Tibial artery (tissue), 4 donors: ENCODE data around the gene ME1.
"Not testable (repeated sequence)": the region's sequence is repeated elsewhere in the genome, so short reads cannot be mapped to it uniquely, and the experiment has no call there.

Experiments used
- DNase-seq, 2 donors: peaks; one replicate each; pipeline ENCODE4 v3.0.0-alpha.2; 2019
- H3K27ac ChIP-seq, 2 donors: fragments of 200-600 bp; sonication (generic) in 1 of 2; 1 replicate in 1 of 2; 2 replicates in 1 of 2; pipeline ENCODE4 v1.5.1; 2018 to 2019; ENCODE audit warnings: mild to moderate bottlenecking in 1 of 2
- H3K27me3 ChIP-seq, 2 donors: fragments of 200-600 bp; sonication (generic) in 1 of 2; one replicate each; pipeline versions ENCODE4 v1.5.1 to v1.6.0; 2016 to 2019
- H3K36me3 ChIP-seq, 3 donors: fragments of 200-600 bp; sonication (generic) in 2 of 3; one replicate each; pipeline ENCODE4 v1.5.1; 2016 to 2019; ENCODE audit warnings: mild to moderate bottlenecking in 2 of 3
- H3K4me1 ChIP-seq, 4 donors: fragments of 200-600 bp; sonication (generic) in 2 of 4; 1 replicate in 3 of 4; 2 replicates in 1 of 4; pipeline ENCODE4 v1.5.1; 2016 to 2019
- H3K4me3 ChIP-seq, 2 donors: fragments of 200-600 bp; sonication (generic) in 1 of 2; 1 replicate in 1 of 2; 2 replicates in 1 of 2; pipeline ENCODE4 v1.5.1; 2018 to 2019; ENCODE audit warnings: mild to moderate bottlenecking in 2 of 2
- H3K9me3 ChIP-seq, 3 donors: fragments of 200-600 bp; sonication (generic) in 1 of 3; one replicate each; pipeline ENCODE4 v1.5.1; 2016 to 2019
- intact Hi-C: fragments of 100-400 bp; cut with DNase I; formaldehyde crosslinking; loops from one replicate; pipeline ENCODE4 v1.15.0; 2023; ENCODE audit warnings: low total_unique reads
- TF ChIP-seq, protein P1 (sequence below), 2 experiments: fragments of 200-600 bp in 1 of 2; fragments of 450-650 bp in 1 of 2; IDR thresholded peaks; one replicate each; pipeline ENCODE4 v1.5.1; 2017 to 2019; ENCODE audit warnings: antibody characterized with exemption in 2 of 2, mild to moderate bottlenecking in 1 of 2, moderate library complexity in 1 of 2

Gene ME1

DNA sequence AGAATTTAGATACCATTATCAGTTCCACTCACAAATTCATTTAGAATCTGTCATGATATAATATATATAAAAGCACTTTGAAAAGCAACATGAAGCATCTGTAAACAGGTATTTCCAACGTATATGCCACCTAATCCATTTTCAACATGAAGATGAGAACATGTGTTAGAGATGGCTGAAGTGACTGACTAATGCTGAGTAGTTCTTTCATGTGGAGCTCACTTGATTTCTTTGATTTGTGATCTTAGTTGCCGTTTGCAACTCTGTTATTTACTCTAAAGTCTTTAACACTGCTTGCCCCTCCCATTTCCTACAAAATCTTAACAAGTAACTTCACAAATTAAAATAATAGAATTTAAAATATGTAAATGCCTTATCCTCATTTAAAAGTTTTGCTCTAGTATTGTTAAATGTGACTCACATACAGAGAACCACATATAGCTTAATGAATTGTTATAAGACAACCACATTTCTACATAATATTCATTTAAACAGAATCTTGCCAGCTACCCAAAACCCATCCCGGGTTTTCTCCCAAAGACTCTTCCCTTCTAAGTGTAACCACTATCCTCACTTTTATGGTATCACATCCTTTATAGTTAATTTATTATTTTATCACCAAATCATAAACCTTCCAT is 78.3 kb downstream of the ME1 start:
- no peak overlapping the region for H3K27ac ChIP-seq
- no peaks in the 10 kb centered on the region for H3K27me3 ChIP-seq
- H3K36me3 ChIP-seq: no peaks in the 10 kb centered on the region
- TF ChIP-seq, protein P1, sequence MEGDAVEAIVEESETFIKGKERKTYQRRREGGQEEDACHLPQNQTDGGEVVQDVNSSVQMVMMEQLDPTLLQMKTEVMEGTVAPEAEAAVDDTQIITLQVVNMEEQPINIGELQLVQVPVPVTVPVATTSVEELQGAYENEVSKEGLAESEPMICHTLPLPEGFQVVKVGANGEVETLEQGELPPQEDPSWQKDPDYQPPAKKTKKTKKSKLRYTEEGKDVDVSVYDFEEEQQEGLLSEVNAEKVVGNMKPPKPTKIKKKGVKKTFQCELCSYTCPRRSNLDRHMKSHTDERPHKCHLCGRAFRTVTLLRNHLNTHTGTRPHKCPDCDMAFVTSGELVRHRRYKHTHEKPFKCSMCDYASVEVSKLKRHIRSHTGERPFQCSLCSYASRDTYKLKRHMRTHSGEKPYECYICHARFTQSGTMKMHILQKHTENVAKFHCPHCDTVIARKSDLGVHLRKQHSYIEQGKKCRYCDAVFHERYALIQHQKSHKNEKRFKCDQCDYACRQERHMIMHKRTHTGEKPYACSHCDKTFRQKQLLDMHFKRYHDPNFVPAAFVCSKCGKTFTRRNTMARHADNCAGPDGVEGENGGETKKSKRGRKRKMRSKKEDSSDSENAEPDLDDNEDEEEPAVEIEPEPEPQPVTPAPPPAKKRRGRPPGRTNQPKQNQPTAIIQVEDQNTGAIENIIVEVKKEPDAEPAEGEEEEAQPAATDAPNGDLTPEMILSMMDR (IDR thresholded peaks at IDR 0.05): no peak
- intact Hi-C loops: no loop called here
- no peak for DNase-seq
- H3K4me3 ChIP-seq: no peak overlapping the region
- no peaks in the 10 kb centered on the region for H3K9me3 ChIP-seq
- H3K4me1 ChIP-seq: peaks cover 0 to 6% (median 0%) of the 10 kb centered on the region in 4 donors

DNA sequence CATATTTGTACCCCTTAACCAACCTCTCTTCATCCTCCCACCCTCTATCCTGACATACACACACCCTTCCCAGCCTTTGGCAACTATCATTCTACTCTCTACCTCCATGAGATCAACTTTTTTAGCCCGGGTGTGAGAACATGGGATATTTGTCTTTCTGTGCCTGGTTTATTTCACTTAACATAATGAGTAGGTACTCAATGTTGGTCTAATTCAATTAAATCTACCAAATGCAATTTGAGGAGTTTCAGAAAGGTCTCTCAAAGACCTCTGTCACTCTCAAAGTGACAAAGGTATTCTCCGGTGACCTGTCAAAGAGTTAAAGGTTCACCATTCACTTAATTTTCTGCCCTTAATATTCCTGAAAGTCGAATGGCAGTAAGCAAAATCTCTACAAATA is 87.7 kb downstream of the ME1 start:
- no peaks in the 10 kb centered on the region for H3K9me3 ChIP-seq
- peaks cover 0 to 9% (median 0%) of the 10 kb centered on the region in 3 donors for H3K36me3 ChIP-seq
- intact Hi-C loops: no loop called here
- no peak overlapping the region for H3K4me3 ChIP-seq
- TF ChIP-seq, protein P1 (IDR thresholded peaks at IDR 0.05): no peak
- no peaks in the 10 kb centered on the region for H3K27me3 ChIP-seq
- no peak for DNase-seq
- no peaks in the 10 kb centered on the region for H3K4me1 ChIP-seq
- no peak overlapping the region for H3K27ac ChIP-seq

DNA sequence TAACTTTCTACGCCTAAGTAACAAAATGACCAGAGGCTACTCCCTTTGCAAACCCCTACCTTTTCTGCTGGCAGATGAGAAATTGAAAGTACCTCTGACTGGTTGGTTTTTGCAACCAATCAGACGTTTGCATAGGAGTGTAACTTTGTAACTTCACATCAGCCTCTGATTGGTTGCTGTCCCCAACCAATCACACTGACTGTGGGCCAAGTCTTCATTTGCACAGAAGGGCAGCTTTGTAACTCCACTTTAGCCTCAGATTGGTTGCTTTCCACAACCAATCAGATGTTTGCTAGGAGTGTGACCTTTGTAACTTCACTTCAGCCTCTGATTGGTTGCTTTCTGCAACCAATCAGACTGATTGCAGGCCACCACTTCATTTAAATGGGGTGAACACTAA is 89.1 kb downstream of the ME1 start:
- H3K27me3 ChIP-seq: no peaks in the 10 kb centered on the region
- H3K27ac ChIP-seq: no peak overlapping the region
- H3K36me3 ChIP-seq: peaks cover 0 to 9% (median 0%) of the 10 kb centered on the region in 3 donors
- TF ChIP-seq, protein P1 (IDR thresholded peaks at IDR 0.05): no peak
- no peaks in the 10 kb centered on the region for H3K4me1 ChIP-seq
- intact Hi-C loops: no loop called here
- H3K4me3 ChIP-seq: no peak overlapping the region
- H3K9me3 ChIP-seq: no peaks in the 10 kb centered on the region
- no peak for DNase-seq

DNA sequence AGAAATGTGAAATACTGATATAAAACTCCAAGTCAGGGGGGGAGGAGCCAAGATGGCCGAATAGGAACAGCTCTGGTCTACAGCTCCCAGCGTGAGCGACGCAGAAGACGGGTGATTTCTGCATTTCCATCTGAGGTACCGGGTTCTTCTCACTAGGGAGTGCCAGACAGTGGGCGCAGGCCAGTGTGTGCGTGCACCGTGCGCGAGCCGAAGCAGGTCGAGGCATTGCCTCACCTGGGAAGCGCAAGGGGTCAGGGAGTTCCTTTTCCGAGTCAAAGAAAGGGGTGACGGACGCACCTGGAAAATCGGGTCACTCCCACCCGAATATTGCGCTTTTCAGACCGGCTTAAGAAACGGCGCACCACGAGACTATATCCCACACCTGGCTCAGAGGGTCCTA is 96.9 kb downstream of the ME1 start:
- H3K4me1 ChIP-seq, H3K27ac ChIP-seq, DNase-seq, H3K9me3 ChIP-seq, intact Hi-C loops, H3K27me3 ChIP-seq, H3K36me3 ChIP-seq, H3K4me3 ChIP-seq: not testable (repeated sequence)

DNA sequence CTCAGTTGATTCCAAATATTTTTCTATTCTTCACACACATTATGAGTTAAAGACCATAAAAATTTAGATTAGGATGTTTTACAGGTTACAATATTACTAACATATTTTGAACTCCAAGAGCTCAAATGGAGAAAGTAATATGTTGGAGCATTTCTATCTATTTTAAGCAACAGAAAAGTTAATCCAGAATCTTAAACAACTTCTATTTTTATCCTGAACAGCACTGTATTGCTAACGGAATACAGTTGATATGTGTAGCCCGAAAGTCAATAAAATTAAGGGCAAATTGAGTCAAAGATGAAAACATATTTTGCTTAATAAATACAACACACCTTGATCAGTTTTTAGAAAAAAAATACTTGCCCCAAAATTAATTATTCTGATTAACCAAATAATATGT is 97.4 kb downstream of the ME1 start:
- no peak overlapping the region for H3K4me3 ChIP-seq
- H3K9me3 ChIP-seq: no peaks in the 10 kb centered on the region
- TF ChIP-seq, protein P1 (IDR thresholded peaks at IDR 0.05): no peak
- DNase-seq: no peak
- no peaks in the 10 kb centered on the region for H3K27me3 ChIP-seq
- peaks cover 0 to 5% (median 0%) of the 10 kb centered on the region in 4 donors for H3K4me1 ChIP-seq
- no peak overlapping the region for H3K27ac ChIP-seq
- intact Hi-C loops: no loop called here
- H3K36me3 ChIP-seq: no peaks in the 10 kb centered on the region

DNA sequence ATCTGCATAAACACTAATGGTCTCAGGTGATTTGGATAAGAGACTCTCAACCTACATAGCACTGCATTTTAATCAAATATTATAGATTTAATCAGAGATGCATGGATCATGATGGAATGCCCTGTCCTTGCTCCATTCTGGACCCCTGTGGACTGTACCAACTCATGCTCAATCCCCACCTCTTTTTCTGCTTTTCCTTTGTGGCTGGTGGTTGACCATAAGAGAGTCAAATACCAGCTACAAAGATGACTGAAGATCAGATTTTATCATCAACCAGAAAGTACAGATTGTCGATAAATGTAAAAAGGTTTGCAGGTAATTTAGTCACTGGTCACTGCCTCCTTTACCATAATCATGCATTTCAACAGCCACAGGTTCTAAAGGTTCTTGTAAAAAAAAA is 116.2 kb downstream of the ME1 start:
- Histone ChIP-seq H3K27ac (no peak overlapping the region), H3K9me3 (no peaks in the 10 kb centered on the region), H3K27me3 (no peaks in the 10 kb centered on the region), H3K4me1 (no peaks in the 10 kb centered on the region), H3K36me3 (no peaks in the 10 kb centered on the region), H3K4me3 (no peak overlapping the region)
- DNase-seq: no peak
- intact Hi-C loops: no loop called here
- TF ChIP-seq, protein P1 (IDR thresholded peaks at IDR 0.05): no peak
